Neural progenitor cell (in vitro differentiated cells): ENCODE data around the gene ZNF469. TPM values are rescaled to one million over a fixed set of nuclear protein-coding genes. Genes with fewer than 3 reads are reported as not detected.

ENCODE experiments used
- DNase-seq: peaks from one replicate; pipeline ENCODE4 v3.0.0-alpha.2; 2016; ENCODE audit warnings: low spot score
- H2AFZ ChIP-seq: fragments of 200-600 bp; sonication (generic); replicated peaks from 2 replicates; pipeline ENCODE4 v1.6.1; 2016; ENCODE audit warnings: antibody characterized with exemption
- H3F3A ChIP-seq: fragments of 200-600 bp; sonication (generic); 2 replicates; pipeline ENCODE4 v1.6.1; 2016; ENCODE audit warnings: antibody characterized with exemption, low read depth
- H3K27ac ChIP-seq: fragments of 200-600 bp; sonication (generic); 2 replicates; pipeline ENCODE4 v1.5.1; 2016; ENCODE audit warnings: mild to moderate bottlenecking
- H3K27me3 ChIP-seq: fragments of 200-600 bp; sonication (generic); 2 replicates; pipeline ENCODE4 v1.6.1; 2016; ENCODE audit warnings: mild to moderate bottlenecking, moderate library complexity
- H3K36me3 ChIP-seq: fragments of 200-600 bp; sonication (generic); 2 replicates; pipeline ENCODE4 v1.5.1; 2016
- H3K4me1 ChIP-seq: fragments of 200-600 bp; sonication (generic); 2 replicates; pipeline ENCODE4 v1.6.1; 2016; ENCODE audit warnings: mixed run types
- H3K4me2 ChIP-seq: fragments of 200-600 bp; sonication (generic); 2 replicates; pipeline ENCODE4 v1.6.1; 2016
- H3K4me3 ChIP-seq: fragments of 200-600 bp; sonication (generic); 2 replicates; pipeline ENCODE4 v1.5.1; 2016
- H3K79me2 ChIP-seq: fragments of 200-600 bp; sonication (generic); 2 replicates; pipeline ENCODE4 v1.6.1; 2016; ENCODE audit warnings: low read depth
- H3K9ac ChIP-seq: fragments of 200-600 bp; sonication (generic); 2 replicates; pipeline ENCODE4 v1.6.1; 2016
- H3K9me3 ChIP-seq: fragments of 200-600 bp; sonication (generic); 2 replicates; pipeline ENCODE4 v1.5.1; 2016; ENCODE audit warnings: low read depth
- H4K20me1 ChIP-seq: fragments of 200-600 bp; sonication (generic); 2 replicates; pipeline ENCODE4 v1.6.1; 2016; ENCODE audit warnings: low read depth
- H3K27ac Mint-ChIP-seq: 3 replicates; pipeline ENCODE4 v1.8.0; 2021; ENCODE audit warnings: mixed read lengths
- H3K27me3 Mint-ChIP-seq: 2 replicates; pipeline ENCODE4 v1.8.0; 2022; ENCODE audit warnings: low read depth, mild to moderate bottlenecking, inconsistent platforms, moderate library complexity, mixed read lengths; ENCODE audit not compliant: insufficient read depth
- H3K36me3 Mint-ChIP-seq: 3 replicates; pipeline ENCODE4 v1.8.0; 2021; ENCODE audit warnings: mixed read lengths
- H3K4me1 Mint-ChIP-seq: 3 replicates; pipeline ENCODE4 v1.8.0; 2021; ENCODE audit warnings: mixed read lengths
- H3K4me3 Mint-ChIP-seq: 3 replicates; pipeline ENCODE4 v1.8.0; 2021; ENCODE audit warnings: mild to moderate bottlenecking, moderate library complexity, mixed read lengths
- H3K9me3 Mint-ChIP-seq: 3 replicates; pipeline ENCODE4 v1.8.0; 2020; ENCODE audit warnings: mixed read lengths
- CTCF ChIP-seq: fragments of 200-600 bp; sonication (generic); IDR thresholded peaks from 2 replicates; pipeline ENCODE4 v1.5.1; 2017; ENCODE audit warnings: antibody characterized with exemption, mild to moderate bottlenecking
- EZH2 ChIP-seq: fragments of 200-600 bp; sonication (generic); IDR thresholded peaks from 2 replicates; pipeline ENCODE4 v1.6.1; 2017; ENCODE audit warnings: antibody characterized with exemption, mild to moderate bottlenecking, moderate library complexity
- EZH2phosphoT487 ChIP-seq: fragments of 200-600 bp; sonication (generic); IDR thresholded peaks from 2 replicates; pipeline ENCODE4 v1.6.1; 2017; ENCODE audit warnings: antibody characterized with exemption
- total RNA-seq: library from RNA; depleted of rRNA; stranded (reverse); fragments of >200 nt; gene quantifications from 2 replicates; pipeline ENCODE4 v1.2.3, GENCODE V29; 2015; ENCODE audit warnings: low replicate concordance

ZNF469 gene
- total RNA-seq, result 0.02 and 0.03 TPM in 2 replicates

GRCh38 chr16:88382491-88383400 lies at the start of gene ZNF469:
Gene ZNF469, plus strand, starts transcription at chr16:88382959. Its CDS starts 44,512 bp downstream, at chr16:88427471.
- Histone ChIP-seq H3K27ac (no peak within 1 kb of the TSS), H3K79me2 (no peaks in the 10 kb centered on the region), H3K9ac (no peak within 1 kb of the TSS), H4K20me1 (peaks cover 14% of the 10 kb centered on the region), H3K9me3 (no peaks in the 10 kb centered on the region), H3K4me3 (peak within 1 kb of the TSS; percentile 40), H3K27me3 (peaks cover 63% of the 10 kb centered on the region), H3K4me1 (no peaks in the 10 kb centered on the region), H3K4me2 (peak within 1 kb of the TSS; percentile 78), H2AFZ (peak within 1 kb of the TSS; percentile 28), H3F3A (peaks cover 23% of the 10 kb centered on the region), H3K36me3 (no peaks in the 10 kb centered on the region)
- TF ChIP-seq CTCF, result no peak
- peak; percentile 43 for TF ChIP-seq EZH2
- TF ChIP-seq EZH2phosphoT487, result no peak
- peak; percentile 69 for DNase-seq
- Mint-ChIP-seq H3K27me3 (peaks cover 31% of the 10 kb centered on the region), H3K4me3 (peak within 1 kb of the TSS; percentile 84), H3K9me3 (no peaks in the 10 kb centered on the region), H3K36me3 (no peaks in the 10 kb centered on the region), H3K4me1 (peaks cover 14% of the 10 kb centered on the region), H3K27ac (no peak within 1 kb of the TSS)

DNA sequence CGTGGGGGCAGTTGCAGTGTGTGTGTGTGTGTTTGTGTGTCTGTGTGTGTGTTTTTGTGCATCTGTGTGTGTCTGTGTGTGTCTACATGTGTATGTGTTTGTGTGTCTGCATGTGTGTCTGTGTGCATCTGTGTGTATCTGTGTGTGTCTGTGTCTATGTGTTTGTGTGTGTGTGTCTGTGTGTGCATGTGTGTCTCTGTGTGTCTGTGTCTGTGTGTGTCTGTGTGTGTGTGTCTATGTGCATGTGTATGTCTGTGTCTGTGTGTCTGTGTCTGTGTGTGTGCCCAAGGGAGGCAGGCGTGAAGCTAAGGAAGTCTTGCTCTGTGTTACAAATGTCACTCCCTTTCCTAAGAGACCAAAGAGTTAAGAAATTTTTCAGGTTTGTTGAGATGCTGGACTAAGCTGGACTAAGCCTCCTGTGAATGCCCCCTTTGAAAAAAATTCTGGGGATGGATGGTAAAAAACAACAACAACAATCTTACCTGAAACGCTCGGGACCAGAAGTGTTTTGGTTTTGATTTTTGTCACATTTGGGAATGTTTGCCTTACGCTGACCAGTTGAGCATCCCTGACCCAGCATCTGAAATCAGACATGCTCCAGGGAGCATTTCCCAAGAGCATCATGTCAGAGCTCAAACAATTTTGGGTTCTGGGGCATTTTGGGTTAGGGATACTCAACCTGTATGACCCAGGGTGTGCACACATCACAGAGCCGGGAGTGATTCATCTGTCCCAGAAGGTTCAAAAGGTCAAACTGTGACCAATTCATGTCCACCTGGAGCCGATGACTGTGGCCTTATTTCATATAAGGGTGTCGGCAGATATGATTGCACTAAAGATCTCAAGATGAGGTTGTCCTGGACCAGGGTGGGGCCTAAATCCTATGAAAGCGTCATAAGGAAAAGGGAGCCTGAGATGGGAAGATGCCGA lies 48.6 kb upstream of the ZNF469 start:
- Mint-ChIP-seq H3K9me3 (peaks cover 4% of the 10 kb centered on the region), H3K36me3 (no peaks in the 10 kb centered on the region), H3K4me3 (no peak overlapping the region), H3K27ac (peak overlapping the region; percentile 50), H3K27me3 (peaks cover 10% of the 10 kb centered on the region), H3K4me1 (no peaks in the 10 kb centered on the region)
- H3K9ac ChIP-seq, result no peak overlapping the region
- H3K36me3 ChIP-seq, result no peaks in the 10 kb centered on the region
- H2AFZ ChIP-seq, result no peak overlapping the region
- no peaks in the 10 kb centered on the region for H3K9me3 ChIP-seq
- no peak overlapping the region for H3K27ac ChIP-seq
- no peaks in the 10 kb centered on the region for H3K79me2 ChIP-seq
- no peaks in the 10 kb centered on the region for H4K20me1 ChIP-seq
- no peak overlapping the region for H3K4me3 ChIP-seq
- H3F3A ChIP-seq, result peaks cover 8% of the 10 kb centered on the region
- DNase-seq, result no peak
- no peak overlapping the region for H3K4me2 ChIP-seq
- no peak for TF ChIP-seq EZH2
- TF ChIP-seq EZH2phosphoT487, result no peak
- no peak for TF ChIP-seq CTCF
- H3K27me3 ChIP-seq, result no peaks in the 10 kb centered on the region
- H3K4me1 ChIP-seq, result no peaks in the 10 kb centered on the region

DNA sequence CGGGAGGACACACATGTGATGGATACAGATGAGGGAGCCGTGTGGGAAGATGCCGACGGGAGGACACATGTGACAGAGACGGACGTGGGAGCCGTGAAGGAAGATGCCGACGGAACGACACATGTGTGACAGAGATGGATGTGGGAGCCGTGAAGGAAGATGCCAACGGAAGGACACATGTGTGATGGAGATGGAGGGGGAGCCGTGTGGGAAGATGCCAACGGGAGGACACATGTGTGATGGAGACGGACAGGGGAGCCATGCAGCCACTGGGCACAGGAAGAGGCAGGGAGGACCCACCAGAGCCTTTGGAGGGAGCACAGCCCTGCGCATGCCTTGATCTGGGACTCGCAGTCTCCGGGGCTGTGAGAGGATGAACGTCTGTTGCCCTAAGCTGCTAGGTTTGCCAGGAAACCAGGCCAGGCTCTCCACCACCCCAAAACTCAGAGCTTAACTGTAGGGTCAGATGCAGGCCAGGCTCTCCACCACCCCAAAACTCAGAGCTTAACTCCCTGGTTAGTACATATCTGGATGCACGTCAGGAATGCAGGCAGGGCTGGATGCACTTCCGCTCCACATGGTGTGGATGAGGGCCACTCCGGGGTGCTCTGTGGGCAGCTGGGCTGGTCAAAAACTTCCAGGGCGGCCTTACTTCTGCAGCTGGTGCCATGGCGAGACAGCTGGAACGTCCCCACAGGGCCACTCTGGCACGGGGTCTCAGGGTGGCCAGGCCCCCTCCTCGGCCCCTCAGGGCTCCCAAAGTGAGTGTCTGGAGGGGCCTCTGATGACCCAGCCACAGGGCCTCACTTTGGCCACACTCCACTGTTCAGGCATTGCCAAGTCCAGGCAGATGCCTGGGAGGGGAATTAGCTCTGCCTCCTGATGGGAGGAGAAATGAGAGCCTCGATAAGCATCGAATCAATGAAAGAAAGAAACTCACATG lies 47.7 kb upstream of the ZNF469 start:
- Histone ChIP-seq H3K9me3 (no peaks in the 10 kb centered on the region), H3K27me3 (no peaks in the 10 kb centered on the region), H3K36me3 (no peaks in the 10 kb centered on the region), H3K4me1 (no peaks in the 10 kb centered on the region), H3K9ac (no peak overlapping the region), H2AFZ (no peak overlapping the region), H3K4me2 (no peak overlapping the region), H3K79me2 (no peaks in the 10 kb centered on the region), H3K4me3 (no peak overlapping the region), H3K27ac (no peak overlapping the region), H3F3A (peaks cover 8% of the 10 kb centered on the region), H4K20me1 (no peaks in the 10 kb centered on the region)
- H3K4me1 Mint-ChIP-seq, result no peaks in the 10 kb centered on the region
- no peak overlapping the region for H3K4me3 Mint-ChIP-seq
- no peaks in the 10 kb centered on the region for H3K36me3 Mint-ChIP-seq
- DNase-seq, result no peak
- TF ChIP-seq EZH2 (no peak), EZH2phosphoT487 (no peak), CTCF (no peak)
- H3K9me3 Mint-ChIP-seq, result peaks cover 4% of the 10 kb centered on the region
- H3K27me3 Mint-ChIP-seq, result peaks cover 10% of the 10 kb centered on the region
- H3K27ac Mint-ChIP-seq, result no peak overlapping the region
